ENCODE data around the gene SCML2.

- peak; percentile 45 for TF ChIP-seq CTCF (IDR thresholded peaks at IDR 0.05; ENCODE audit: low read depth, low read length, poor library complexity, severe bottlenecking)
- no peak for TF ChIP-seq EZH2phosphoT487 (IDR thresholded peaks at IDR 0.05; ENCODE audit: borderline replicate concordance, low read length)
These were observed 23.3 kb upstream of the SCML2 start for GRCh38 chrX:18377796-18378195.

All from DOHH2 (cell line).